ENCODE measurements around the gene RALGAPB. TPM values are rescaled to one million over a fixed set of nuclear protein-coding genes. Genes with fewer than 3 reads are reported as not detected.
A peak's percentile ranks its signal among the peaks of the same experiment; 100 is the strongest.

Gene RALGAPB
- total RNA-seq, 2 donors from 2014 or later: 45.6 to 50.6 TPM

- WGBS: 75% methylated on average over 6 of the region's 6 CpGs
Measured at GRCh38 chr20:38566036-38566598, 93.5 kb downstream of the RALGAPB start.

DNA sequence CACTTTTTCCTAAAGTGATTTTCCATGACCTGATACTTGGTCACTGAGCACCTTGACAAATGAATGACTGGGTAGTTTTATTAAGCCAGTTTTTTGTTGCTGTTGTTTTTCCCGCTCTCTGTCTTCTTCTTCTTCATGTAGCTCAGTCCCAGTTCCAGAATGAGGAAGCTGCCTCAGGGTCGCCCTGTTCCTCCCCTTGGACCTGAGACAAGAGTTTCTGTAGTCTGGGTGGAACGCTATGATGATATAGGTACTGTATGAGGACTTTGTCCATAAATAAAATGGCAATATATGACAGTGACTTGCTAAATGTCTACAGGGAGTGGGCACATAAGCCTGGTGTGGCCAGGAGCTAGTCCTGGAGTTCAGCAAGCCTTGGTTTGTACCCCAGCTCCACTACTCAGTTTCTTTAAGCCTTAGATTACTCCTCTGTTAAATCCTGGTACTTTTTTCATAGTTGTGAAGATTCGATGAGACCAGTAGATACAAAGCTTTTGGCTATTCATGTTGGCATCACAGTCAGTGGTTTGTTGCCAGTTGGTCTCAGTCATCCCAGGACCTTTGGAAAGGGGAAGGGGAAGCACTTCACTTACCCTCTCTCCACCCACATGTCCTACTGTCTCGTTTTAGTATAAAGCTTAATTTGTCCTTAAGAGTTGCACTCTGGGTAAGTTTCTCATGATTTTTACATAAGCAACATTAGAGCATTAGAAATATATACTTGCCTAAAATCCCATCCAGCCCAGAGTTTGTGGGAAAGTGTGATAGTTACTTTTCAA lies 97.3 kb downstream of the RALGAPB start:
- no peak for DNase-seq (ENCODE audit: low spot score)
- 71% methylated on average over 5 of the region's 5 CpGs for WGBS
- no peaks in the 10 kb centered on the region for H3K27me3 ChIP-seq (replicated peaks; ENCODE audit: insufficient read depth)
- intact Hi-C loops (cut with DNase I): no loop called here
- no peaks in the 10 kb centered on the region for H3K36me3 ChIP-seq
- no peaks in the 10 kb centered on the region for H3K4me1 ChIP-seq (replicated peaks)
- no peak for TF ChIP-seq POLR2AphosphoS5 (IDR thresholded peaks at IDR 0.05)
- no peak for TF ChIP-seq CTCF (IDR thresholded peaks at IDR 0.05)
- TF ChIP-seq POLR2A (IDR thresholded peaks at IDR 0.05): no peak
- H3K4me3 ChIP-seq: no peak overlapping the region
- no peak overlapping the region for H3K27ac ChIP-seq
- no peaks in the 10 kb centered on the region for H3K9me3 ChIP-seq

More at GRCh38 chr20:38566036-38566598, 93.5 kb downstream of the RALGAPB start:
- Histone ChIP-seq H3K36me3 (no peaks in the 10 kb centered on the region), H3K9me3 (no peaks in the 10 kb centered on the region), H3K27ac (no peak overlapping the region), H3K4me3 (no peak overlapping the region), H3K27me3 (replicated peaks; ENCODE audit: insufficient read depth) (no peaks in the 10 kb centered on the region), H3K4me1 (replicated peaks) (no peaks in the 10 kb centered on the region)
- TF ChIP-seq CTCF (IDR thresholded peaks at IDR 0.05) (no peak), POLR2AphosphoS5 (IDR thresholded peaks at IDR 0.05) (peak; percentile 17)
- intact Hi-C loops (cut with DNase I): no loop called here
- no peak for DNase-seq (ENCODE audit: low spot score)

DNA sequence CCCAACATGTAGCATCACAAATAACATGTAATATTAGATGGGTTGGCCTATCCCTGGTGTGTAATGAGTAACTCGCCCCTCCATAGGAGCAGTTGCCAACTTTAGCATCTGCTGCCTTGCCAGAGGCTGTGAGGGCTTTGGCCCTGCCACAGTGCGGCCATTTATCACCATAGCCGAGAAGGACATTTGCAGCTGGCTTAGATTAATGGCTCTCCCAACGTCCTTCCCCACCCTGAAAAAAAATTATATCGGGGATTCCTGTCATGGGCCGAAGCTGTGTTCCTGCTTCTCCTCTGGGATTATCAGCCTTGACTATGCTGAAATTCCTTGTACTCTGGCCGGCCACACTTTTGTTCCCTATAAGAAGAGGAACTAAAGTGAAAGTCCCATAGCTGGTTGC lies 100.8 kb downstream of the RALGAPB start:
- no peaks in the 10 kb centered on the region for H3K27me3 ChIP-seq (replicated peaks; ENCODE audit: insufficient read depth)
- 81% methylated on average over 7 of the region's 7 CpGs for WGBS
- no peak for DNase-seq (ENCODE audit: low spot score)
- no peak overlapping the region for H3K4me3 ChIP-seq
- H3K27ac ChIP-seq: no peak overlapping the region
- no peaks in the 10 kb centered on the region for H3K9me3 ChIP-seq
- TF ChIP-seq POLR2A (IDR thresholded peaks at IDR 0.05) (no peak), CTCF (IDR thresholded peaks at IDR 0.05) (no peak), POLR2AphosphoS5 (IDR thresholded peaks at IDR 0.05) (no peak)
- H3K4me1 ChIP-seq (replicated peaks): no peaks in the 10 kb centered on the region
- intact Hi-C loops (cut with DNase I): no loop called here
- H3K36me3 ChIP-seq: no peaks in the 10 kb centered on the region

- Histone ChIP-seq H3K36me3 (no peaks in the 10 kb centered on the region), H3K4me1 (replicated peaks) (no peaks in the 10 kb centered on the region), H3K4me3 (no peak overlapping the region), H3K27me3 (replicated peaks; ENCODE audit: insufficient read depth) (no peaks in the 10 kb centered on the region), H3K27ac (no peak overlapping the region), H3K9me3 (no peaks in the 10 kb centered on the region)
- DNase-seq (ENCODE audit: low spot score): no peak
- TF ChIP-seq POLR2AphosphoS5 (IDR thresholded peaks at IDR 0.05): no peak
- TF ChIP-seq CTCF (IDR thresholded peaks at IDR 0.05): no peak
- TF ChIP-seq POLR2A (IDR thresholded peaks at IDR 0.05): no peak
- WGBS: 62% methylated on average over 7 of the region's 7 CpGs
- intact Hi-C loops (cut with DNase I): no loop called here
Measured at GRCh38 chr20:38579219-38579910, 106.7 kb downstream of the RALGAPB start.
